ENCODE data around the gene ELANE.

DNA sequence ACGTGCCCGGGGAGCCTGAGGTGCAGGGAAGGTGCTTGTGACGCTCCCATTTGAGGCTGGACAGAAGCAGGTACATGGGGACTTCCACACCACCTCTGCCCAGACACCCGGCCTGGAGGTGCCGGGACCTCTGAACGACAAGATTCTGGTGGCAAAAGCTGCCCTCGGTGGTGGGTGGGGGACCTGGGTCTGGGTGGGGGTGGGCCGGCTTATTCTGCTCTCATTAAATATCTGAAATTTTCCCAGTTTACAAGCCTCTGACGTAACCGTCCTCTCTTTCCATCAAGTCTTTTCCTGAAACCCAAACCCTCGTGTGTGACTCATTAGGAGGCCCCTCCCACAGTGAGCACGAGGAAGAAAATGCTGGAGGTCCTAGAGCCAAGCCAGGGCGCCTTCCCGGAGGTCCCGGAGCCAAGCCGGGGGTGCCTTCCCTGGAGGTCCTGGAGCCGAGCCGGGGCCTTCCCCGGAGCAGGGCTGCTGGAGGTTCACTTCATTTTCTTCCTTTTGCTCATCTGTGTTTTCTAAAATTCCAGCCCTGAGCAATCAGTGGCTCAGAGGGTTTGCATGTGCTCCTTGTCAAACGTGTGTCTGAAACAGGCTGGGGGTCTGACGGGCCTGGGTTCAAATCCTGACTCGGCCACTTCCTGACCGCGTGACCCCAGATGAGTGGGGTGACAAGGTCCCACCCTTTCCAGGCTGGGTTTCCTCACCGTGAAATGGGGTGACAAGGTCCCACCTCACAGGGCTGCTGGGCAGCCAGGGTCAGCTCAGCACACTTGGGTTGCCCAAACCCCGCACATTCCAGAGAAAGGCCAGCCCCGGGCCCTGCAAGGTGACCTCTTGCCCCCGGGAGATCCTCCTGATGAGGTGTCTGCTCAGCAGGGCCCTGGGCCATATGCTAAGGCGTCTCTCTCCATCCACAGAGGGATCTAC lies 17.4 kb downstream of the ELANE start:
- TF ChIP-seq, protein P1, sequence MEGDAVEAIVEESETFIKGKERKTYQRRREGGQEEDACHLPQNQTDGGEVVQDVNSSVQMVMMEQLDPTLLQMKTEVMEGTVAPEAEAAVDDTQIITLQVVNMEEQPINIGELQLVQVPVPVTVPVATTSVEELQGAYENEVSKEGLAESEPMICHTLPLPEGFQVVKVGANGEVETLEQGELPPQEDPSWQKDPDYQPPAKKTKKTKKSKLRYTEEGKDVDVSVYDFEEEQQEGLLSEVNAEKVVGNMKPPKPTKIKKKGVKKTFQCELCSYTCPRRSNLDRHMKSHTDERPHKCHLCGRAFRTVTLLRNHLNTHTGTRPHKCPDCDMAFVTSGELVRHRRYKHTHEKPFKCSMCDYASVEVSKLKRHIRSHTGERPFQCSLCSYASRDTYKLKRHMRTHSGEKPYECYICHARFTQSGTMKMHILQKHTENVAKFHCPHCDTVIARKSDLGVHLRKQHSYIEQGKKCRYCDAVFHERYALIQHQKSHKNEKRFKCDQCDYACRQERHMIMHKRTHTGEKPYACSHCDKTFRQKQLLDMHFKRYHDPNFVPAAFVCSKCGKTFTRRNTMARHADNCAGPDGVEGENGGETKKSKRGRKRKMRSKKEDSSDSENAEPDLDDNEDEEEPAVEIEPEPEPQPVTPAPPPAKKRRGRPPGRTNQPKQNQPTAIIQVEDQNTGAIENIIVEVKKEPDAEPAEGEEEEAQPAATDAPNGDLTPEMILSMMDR (IDR thresholded peaks at IDR 0.05): no peak
- TF ChIP-seq POLR2A (IDR thresholded peaks at IDR 0.05): no peak

All from esophagus squamous epithelium (tissue), 4 donors.